HCT116 (cell line): ENCODE measurements around the gene PATL1. TPM values are rescaled to one million over a fixed set of nuclear protein-coding genes. Genes with fewer than 3 reads are reported as not detected.

Source experiments
- ATAC-seq: fragments of 200-7000 bp; cut with Tn5 transposase; 2 replicates; pipeline ENCODE4 v1.9.1; 2020; ENCODE audit warnings: mild to moderate bottlenecking, moderate library complexity
- BruUV-seq: library from RNA; stranded (reverse); fragments of 400-500 nt; replicated peaks from 2 replicates; lab custom pipeline; 2021; lab: Mats Ljungman, UMichigan
- CTCF ChIA-PET: fragments of 300-600 bp; sonication (Branson Sonifier 250); formaldehyde crosslinking; loops from one replicate; lab custom pipeline; 2021; ENCODE audit warnings: antibody characterized with exemption; lab: Charles Lee
- POLR2A ChIA-PET: fragments of 300-600, 350-600 bp; sonication (Branson Sonifier 250); formaldehyde crosslinking; loops from one replicate; lab custom pipeline; 2021; ENCODE audit warnings: antibody characterized with exemption; lab: Charles Lee
- RAD21 ChIA-PET, 2 experiments: fragments of 300-600 bp; sonication (Branson Sonifier 250); formaldehyde crosslinking; loops; one replicate each; lab custom pipeline; 2023; ENCODE audit warnings: low total read pairs in 2 of 2; ENCODE audit not compliant: uncharacterized antibody in 2 of 2, unreplicated experiment in 2 of 2, low non-redundant PET in 1 of 2; lab: Charles Lee
- DNase-seq: peaks from one replicate; pipeline ENCODE4 v3.0.0-alpha.2; 2010; ENCODE audit warnings: low read depth, low spot score
- H2AFZ ChIP-seq: fragments of 200-600 bp; shearing (Covaris generic), sonication (generic); 2 replicates; pipeline ENCODE4 v1.6.1; 2017; ENCODE audit warnings: low read depth, mixed run types, mixed read lengths, antibody characterized with exemption, low read length; ENCODE audit not compliant: poor library complexity, severe bottlenecking
- H3K27ac ChIP-seq: 2 replicates; pipeline ENCODE4 v1.5.1; 2012; ENCODE audit warnings: low read depth, low read length
- H3K27me3 ChIP-seq: fragments of 200-600 bp; sonication (generic); 2 replicates; pipeline ENCODE4 v1.6.1; 2016; ENCODE audit warnings: mixed run types, low read length, mixed read lengths; ENCODE audit not compliant: insufficient read depth
- H3K36me3 ChIP-seq, 2 experiments: fragments of 200-500 bp in 1 of 2; fragments of 200-600 bp in 1 of 2; sonication (Bioruptor generic) in 1 of 2; sonication (generic) in 1 of 2; 2 replicates each; pipeline versions ENCODE4 v1.5.1 to v1.6.1; 2014 to 2016; ENCODE audit warnings: low read length in 2 of 2, inconsistent platforms in 1 of 2, mixed read lengths in 1 of 2, mixed run types in 1 of 2; ENCODE audit not compliant: insufficient read depth in 2 of 2, control insufficient read depth in 1 of 2
- H3K4me1 ChIP-seq, 2 experiments: fragments of 200-600 bp in 1 of 2; sonication (generic) in 1 of 2; 2 replicates each; pipeline versions ENCODE4 v1.5.1 to v1.6.1; 2012 to 2017; ENCODE audit warnings: low read length in 2 of 2, inconsistent platforms in 1 of 2, mild to moderate bottlenecking in 1 of 2, mixed read lengths in 1 of 2, mixed run types in 1 of 2, moderate library complexity in 1 of 2; ENCODE audit not compliant: insufficient read depth in 2 of 2, control insufficient read depth in 1 of 2
- H3K4me2 ChIP-seq: fragments of 200-600 bp; sonication (generic); 2 replicates; pipeline ENCODE4 v1.6.1; 2017; ENCODE audit warnings: mixed run types, low read length, mixed read lengths
- H3K4me3 ChIP-seq, 2 experiments: fragments of 200-600 bp in 1 of 2; sonication (generic) in 1 of 2; replicated peaks in 1 of 2; 2 replicates each; pipeline ENCODE4 v1.5.1; 2011 to 2016; ENCODE audit warnings: low read length in 2 of 2, control low read depth in 1 of 2, low read depth in 1 of 2, mild to moderate bottlenecking in 1 of 2, mixed read lengths in 1 of 2, mixed run types in 1 of 2
- H3K79me2 ChIP-seq: fragments of 200-600 bp; sonication (generic); 2 replicates; pipeline ENCODE4 v1.6.1; 2017; ENCODE audit warnings: mild to moderate bottlenecking, mixed run types, low read length, moderate library complexity, mixed read lengths; ENCODE audit not compliant: insufficient read depth
- H3K9ac ChIP-seq: fragments of 200-600 bp; sonication (generic); 2 replicates; pipeline ENCODE4 v1.6.1; 2016; ENCODE audit warnings: low read length, mixed read lengths
- H3K9me2 ChIP-seq: fragments of 200-600 bp; sonication (generic), shearing (Covaris generic); 2 replicates; pipeline ENCODE4 v1.6.1; 2017; ENCODE audit warnings: mixed run types, mild to moderate bottlenecking, moderate library complexity; ENCODE audit not compliant: insufficient read depth
- H3K9me3 ChIP-seq, 2 experiments: fragments of 200-500 bp in 1 of 2; fragments of 200-600 bp in 1 of 2; sonication (Bioruptor generic) in 1 of 2; sonication (generic) in 1 of 2; 2 replicates each; pipeline ENCODE4 v1.6.1; 2014 to 2017; ENCODE audit warnings: low read length in 2 of 2, mixed read lengths in 2 of 2, inconsistent platforms in 1 of 2, low read depth in 1 of 2, mild to moderate bottlenecking in 1 of 2, mixed run types in 1 of 2, moderate library complexity in 1 of 2; ENCODE audit not compliant: control insufficient read depth in 1 of 2, insufficient read depth in 1 of 2
- H4K20me1 ChIP-seq: fragments of 200-600 bp; sonication (generic), shearing (Covaris generic); 2 replicates; pipeline ENCODE4 v1.6.1; 2017; ENCODE audit warnings: mixed run types, mild to moderate bottlenecking, moderate library complexity; ENCODE audit not compliant: insufficient read depth
- CEBPB ChIP-seq: IDR thresholded peaks from 2 replicates; pipeline ENCODE4 v1.6.1; 2012; ENCODE audit warnings: low read depth
- EGR1 ChIP-seq: IDR thresholded peaks from 2 replicates; pipeline ENCODE4 v1.6.1; 2012; ENCODE audit warnings: low read depth
- JUND ChIP-seq: IDR thresholded peaks from 2 replicates; pipeline ENCODE4 v1.6.1; 2012
- POLR2AphosphoS5 ChIP-seq: IDR thresholded peaks from 2 replicates; pipeline ENCODE4 v1.6.1; 2011; ENCODE audit warnings: mild to moderate bottlenecking, low read depth, low read length, moderate library complexity
- SIN3A ChIP-seq: IDR thresholded peaks from 2 replicates; pipeline ENCODE4 v1.6.1; 2012; ENCODE audit warnings: low read depth
- TCF7L2 ChIP-seq: IDR thresholded peaks from 2 replicates; pipeline ENCODE4 v1.7.0; 2011; ENCODE audit warnings: borderline replicate concordance, inconsistent platforms; ENCODE audit not compliant: insufficient read depth, insufficient read length; ENCODE audit errors: extremely low read depth
- YY1 ChIP-seq: IDR thresholded peaks from 2 replicates; pipeline ENCODE4 v1.6.1; 2011; ENCODE audit warnings: low read length, low read depth, moderate library complexity, mild to moderate bottlenecking; ENCODE audit not compliant: insufficient replicate concordance; ENCODE audit errors: extremely low read depth
- ZFX ChIP-seq: fragments of 450-650 bp; IDR thresholded peaks from 2 replicates; pipeline ENCODE4 v1.6.1; 2017
- ZNF274 ChIP-seq: fragments of 200-500 bp; sonication (Bioruptor generic); IDR thresholded peaks from 2 replicates; pipeline ENCODE4 v1.6.1; 2014; ENCODE audit warnings: mild to moderate bottlenecking, low read depth, low read length, inconsistent platforms
- intact Hi-C: fragments of 100-400 bp; cut with micrococcal nuclease; formaldehyde crosslinking; loops from 2 replicates; pipeline ENCODE4 v1.10.0; 2022
- microRNA-seq: library from miRNA; unstranded; fragments of <30 nt; microRNA quantifications from one replicate; pipeline ENCODE4, GENCODE V29; 2016; ENCODE audit warnings: borderline number of aligned reads
- total RNA-seq: library from RNA; stranded (reverse); gene quantifications from one replicate; pipeline ENCODE4 v1.2.1, GENCODE V29; 2021; ENCODE audit not compliant: unreplicated experiment
- TF ChIP-seq, protein P1 (sequence below): IDR thresholded peaks from 2 replicates; pipeline ENCODE4 v1.6.1; 2011; ENCODE audit warnings: mild to moderate bottlenecking, low read length, moderate library complexity; ENCODE audit not compliant: insufficient replicate concordance; ENCODE audit errors: extremely low read depth
- TF ChIP-seq, protein P2 (sequence below): IDR thresholded peaks from 2 replicates; pipeline ENCODE4 v1.6.1; 2012
- TF ChIP-seq, protein P3 (sequence below), 3 experiments: fragments of 200-600 bp in 1 of 3; sonication (generic) in 1 of 3; IDR thresholded peaks in 2 of 3; conservative IDR thresholded peaks in 1 of 3; 2 replicates each; pipeline ENCODE4 v1.5.1; 2012 to 2017; ENCODE audit warnings: low read depth in 2 of 3, low read length in 2 of 3, antibody characterized with exemption in 1 of 3, borderline replicate concordance in 1 of 3, control low read depth in 1 of 3, mild to moderate bottlenecking in 1 of 3, mixed read lengths in 1 of 3, mixed run types in 1 of 3, moderate library complexity in 1 of 3; ENCODE audit not compliant: insufficient read depth in 1 of 3

Gene PATL1
- total RNA-seq, 1 experiment from 2014 or later = 37.6 TPM

DNA sequence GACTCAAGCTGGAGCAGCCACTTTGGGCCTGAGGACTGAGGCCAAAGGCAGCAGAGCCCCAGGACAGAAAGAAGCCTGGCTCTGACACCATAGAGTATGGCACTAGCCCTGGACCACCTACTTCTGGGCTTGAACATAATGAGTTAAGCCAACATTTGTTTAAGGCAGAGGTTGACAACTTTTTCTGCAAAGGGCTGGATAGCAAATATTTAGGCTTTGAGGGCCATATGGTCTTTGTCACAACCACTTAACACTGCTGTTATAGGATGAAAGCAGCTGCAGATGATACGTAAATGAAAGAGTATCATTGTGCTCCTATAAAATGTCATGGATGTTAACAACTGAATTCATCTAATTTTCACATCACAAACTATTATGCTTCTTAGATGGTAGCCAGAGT lies 69.9 kb downstream of the PATL1 start:
- Histone ChIP-seq H4K20me1 (no peaks in the 10 kb centered on the region), H3K27ac (no peak overlapping the region), H3K4me2 (no peak overlapping the region), H3K4me3 (no peak overlapping the region), H3K79me2 (peaks cover 16% of the 10 kb centered on the region; the same call in 1 of the 2 replicates), H3K27me3 (no peaks in the 10 kb centered on the region), H3K9me2 (no peaks in the 10 kb centered on the region), H3K4me1 (no peaks in the 10 kb centered on the region), H3K9me3 (no peaks in the 10 kb centered on the region), H2AFZ (no peak overlapping the region), H3K36me3 (peaks cover 54 to 57% of the 10 kb centered on the region in 2 experiments), H3K9ac (no peak overlapping the region)
- no peak for ATAC-seq
- RAD21 ChIA-PET = no interaction called here
- intact Hi-C loops = no loop called here
- DNase-seq = no peak
- POLR2A ChIA-PET = no interaction called here
- TF ChIP-seq ZFX = no peak
- TF ChIP-seq POLR2AphosphoS5 = no peak
- TF ChIP-seq, protein P1, sequence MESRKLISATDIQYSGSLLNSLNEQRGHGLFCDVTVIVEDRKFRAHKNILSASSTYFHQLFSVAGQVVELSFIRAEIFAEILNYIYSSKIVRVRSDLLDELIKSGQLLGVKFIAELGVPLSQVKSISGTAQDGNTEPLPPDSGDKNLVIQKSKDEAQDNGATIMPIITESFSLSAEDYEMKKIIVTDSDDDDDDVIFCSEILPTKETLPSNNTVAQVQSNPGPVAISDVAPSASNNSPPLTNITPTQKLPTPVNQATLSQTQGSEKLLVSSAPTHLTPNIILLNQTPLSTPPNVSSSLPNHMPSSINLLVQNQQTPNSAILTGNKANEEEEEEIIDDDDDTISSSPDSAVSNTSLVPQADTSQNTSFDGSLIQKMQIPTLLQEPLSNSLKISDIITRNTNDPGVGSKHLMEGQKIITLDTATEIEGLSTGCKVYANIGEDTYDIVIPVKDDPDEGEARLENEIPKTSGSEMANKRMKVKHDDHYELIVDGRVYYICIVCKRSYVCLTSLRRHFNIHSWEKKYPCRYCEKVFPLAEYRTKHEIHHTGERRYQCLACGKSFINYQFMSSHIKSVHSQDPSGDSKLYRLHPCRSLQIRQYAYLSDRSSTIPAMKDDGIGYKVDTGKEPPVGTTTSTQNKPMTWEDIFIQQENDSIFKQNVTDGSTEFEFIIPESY = no peak
- no peak for TF ChIP-seq JUND
- no peak for TF ChIP-seq YY1
- no peak for TF ChIP-seq ZNF274
- TF ChIP-seq, protein P2, sequence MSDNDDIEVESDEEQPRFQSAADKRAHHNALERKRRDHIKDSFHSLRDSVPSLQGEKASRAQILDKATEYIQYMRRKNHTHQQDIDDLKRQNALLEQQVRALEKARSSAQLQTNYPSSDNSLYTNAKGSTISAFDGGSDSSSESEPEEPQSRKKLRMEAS = no peak
- no peak for TF ChIP-seq SIN3A
- no peak for TF ChIP-seq TCF7L2
- TF ChIP-seq, protein P3, sequence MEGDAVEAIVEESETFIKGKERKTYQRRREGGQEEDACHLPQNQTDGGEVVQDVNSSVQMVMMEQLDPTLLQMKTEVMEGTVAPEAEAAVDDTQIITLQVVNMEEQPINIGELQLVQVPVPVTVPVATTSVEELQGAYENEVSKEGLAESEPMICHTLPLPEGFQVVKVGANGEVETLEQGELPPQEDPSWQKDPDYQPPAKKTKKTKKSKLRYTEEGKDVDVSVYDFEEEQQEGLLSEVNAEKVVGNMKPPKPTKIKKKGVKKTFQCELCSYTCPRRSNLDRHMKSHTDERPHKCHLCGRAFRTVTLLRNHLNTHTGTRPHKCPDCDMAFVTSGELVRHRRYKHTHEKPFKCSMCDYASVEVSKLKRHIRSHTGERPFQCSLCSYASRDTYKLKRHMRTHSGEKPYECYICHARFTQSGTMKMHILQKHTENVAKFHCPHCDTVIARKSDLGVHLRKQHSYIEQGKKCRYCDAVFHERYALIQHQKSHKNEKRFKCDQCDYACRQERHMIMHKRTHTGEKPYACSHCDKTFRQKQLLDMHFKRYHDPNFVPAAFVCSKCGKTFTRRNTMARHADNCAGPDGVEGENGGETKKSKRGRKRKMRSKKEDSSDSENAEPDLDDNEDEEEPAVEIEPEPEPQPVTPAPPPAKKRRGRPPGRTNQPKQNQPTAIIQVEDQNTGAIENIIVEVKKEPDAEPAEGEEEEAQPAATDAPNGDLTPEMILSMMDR (IDR thresholded peaks at IDR 0.05 in 2 of 3, conservative IDR thresholded peaks at IDR 0.05 in 1 of 3; ENCODE audit: borderline replicate concordance in 1 of 3, insufficient read depth in 1 of 3, low read depth in 2 of 3, low read length in 2 of 3) = no peak
- TF ChIP-seq CEBPB = no peak
- no peak for TF ChIP-seq EGR1
- CTCF ChIA-PET = no interaction called here
- no TSS peak for BruUV-seq

Small RNAs within 50 kb of the gene (microRNA-seq; reads per million reads assigned to microRNA genes)
- gene MIR3162 = not detected

Other genes with a start within 250 kb of the PATL1 start
- gene OR5A2, start 242.6 kb downstream of the PATL1 start, total RNA-seq = not detected
- not detected for gene OR5A1, start 232.6 kb downstream of the PATL1 start, total RNA-seq
- gene OR4D6, start 212.1 kb downstream of the PATL1 start, total RNA-seq = not detected
- gene OR4D10, start 195.7 kb downstream of the PATL1 start, total RNA-seq = not detected
- gene OR4D11, start 165.5 kb downstream of the PATL1 start, total RNA-seq = not detected
- not detected for gene OR4D9, start 157.5 kb downstream of the PATL1 start, total RNA-seq
- 43.8 TPM for gene OSBP, start 53.3 kb downstream of the PATL1 start, total RNA-seq
- gene OR10V1, start 44.8 kb upstream of the PATL1 start, total RNA-seq = not detected
- gene STX3, start 86.3 kb upstream of the PATL1 start, total RNA-seq = 20.4 TPM
- 61.0 TPM for gene MRPL16, start 141.7 kb upstream of the PATL1 start, total RNA-seq
- gene CBLIF, start 176.5 kb upstream of the PATL1 start, total RNA-seq = not detected
- gene TCN1, start 197.4 kb upstream of the PATL1 start, total RNA-seq = 1.7 TPM
- not detected for gene OOSP3, start 209.7 kb upstream of the PATL1 start, total RNA-seq